Stimulated activated CD8-positive, alpha-beta memory T cell treated with anti-CD3 and anti-CD28 coated beads, Interleukin-4, amount 100 ng/mL, for 48 hours (primary cell): ENCODE data around the gene GABRP.
"Not testable (repeated sequence)": the region's sequence is repeated elsewhere in the genome, so short reads cannot be mapped to it uniquely, and the experiment has no call there.

Source experiments
- DNase-seq: peaks from one replicate; pipeline ENCODE4 v3.0.0-alpha.2; 2020

Gene GABRP

DNA sequence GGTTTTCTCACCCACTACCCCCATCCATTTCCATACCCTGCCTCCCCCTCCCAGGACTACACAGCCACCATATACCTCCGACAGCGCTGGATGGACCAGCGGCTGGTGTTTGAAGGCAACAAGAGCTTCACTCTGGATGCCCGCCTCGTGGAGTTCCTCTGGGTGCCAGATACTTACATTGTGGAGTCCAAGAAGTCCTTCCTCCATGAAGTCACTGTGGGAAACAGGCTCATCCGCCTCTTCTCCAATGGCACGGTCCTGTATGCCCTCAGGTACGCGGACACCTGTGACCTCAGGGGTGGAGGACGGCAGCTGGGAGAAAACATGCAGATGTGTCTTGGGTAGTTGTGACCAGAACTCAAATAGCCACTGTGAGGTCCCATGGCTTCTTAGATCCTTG is 11.6 kb downstream of the GABRP start:
- no peak for DNase-seq

DNA sequence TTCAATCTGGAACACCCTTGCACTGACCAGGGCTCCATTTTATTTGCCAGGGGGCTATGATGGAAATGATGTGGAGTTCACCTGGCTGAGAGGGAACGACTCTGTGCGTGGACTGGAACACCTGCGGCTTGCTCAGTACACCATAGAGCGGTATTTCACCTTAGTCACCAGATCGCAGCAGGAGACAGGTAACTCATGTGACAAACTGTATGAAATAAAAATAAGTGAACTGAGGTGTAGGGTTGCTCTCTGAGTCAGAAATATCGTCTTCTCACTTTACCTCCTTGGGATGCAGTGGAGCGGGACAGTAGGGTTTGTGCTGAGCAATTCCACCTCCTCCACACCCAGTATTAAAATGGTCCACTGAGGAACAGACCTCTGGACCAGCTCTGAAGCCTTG is 22.1 kb downstream of the GABRP start:
- no peak for DNase-seq

DNA sequence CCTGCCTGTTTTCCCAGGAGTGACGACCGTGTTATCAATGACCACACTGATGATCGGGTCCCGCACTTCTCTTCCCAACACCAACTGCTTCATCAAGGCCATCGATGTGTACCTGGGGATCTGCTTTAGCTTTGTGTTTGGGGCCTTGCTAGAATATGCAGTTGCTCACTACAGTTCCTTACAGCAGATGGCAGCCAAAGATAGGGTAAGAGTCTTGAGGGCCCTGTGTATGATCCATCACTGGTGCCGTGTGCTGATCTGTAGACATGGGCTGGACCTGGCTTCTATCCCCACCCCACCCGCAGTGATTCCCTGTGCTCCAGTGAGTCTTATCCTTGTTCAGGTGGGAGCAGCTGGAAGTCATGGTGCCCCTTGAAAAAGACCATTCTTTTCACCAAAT is 26.0 kb downstream of the GABRP start:
- no peak for DNase-seq

GRCh38 chr5:170811719-170812118 is 28.2 kb downstream of the GABRP start:
- DNase-seq: no peak

GRCh38 chr5:170813231-170813630 is 29.7 kb downstream of the GABRP start:
- DNase-seq: no peak

DNA sequence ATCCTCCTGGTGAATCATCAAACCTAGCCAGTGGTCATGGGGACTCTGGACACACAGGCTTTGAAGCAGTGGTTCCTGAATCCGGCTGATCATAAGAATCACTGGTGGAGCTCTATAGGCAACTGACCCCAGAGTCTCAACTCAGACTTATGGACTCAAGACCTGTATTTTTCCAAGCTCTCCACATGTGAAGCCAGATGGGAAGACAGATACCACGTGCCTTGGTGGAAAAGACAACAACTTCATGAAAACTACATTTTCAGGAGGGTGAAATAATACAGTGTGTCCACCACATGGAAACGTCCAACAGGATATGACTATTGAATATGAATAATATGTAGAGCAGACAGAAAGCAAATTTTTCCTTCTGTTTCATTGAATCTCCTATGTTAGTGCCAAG is 33.7 kb downstream of the GABRP start:
- no peak for DNase-seq

- DNase-seq: no peak
Measured at GRCh38 chr5:170818232-170818631, 34.7 kb downstream of the GABRP start.

- no peak for DNase-seq
Measured at GRCh38 chr5:170819824-170820223, 36.3 kb downstream of the GABRP start.

DNA sequence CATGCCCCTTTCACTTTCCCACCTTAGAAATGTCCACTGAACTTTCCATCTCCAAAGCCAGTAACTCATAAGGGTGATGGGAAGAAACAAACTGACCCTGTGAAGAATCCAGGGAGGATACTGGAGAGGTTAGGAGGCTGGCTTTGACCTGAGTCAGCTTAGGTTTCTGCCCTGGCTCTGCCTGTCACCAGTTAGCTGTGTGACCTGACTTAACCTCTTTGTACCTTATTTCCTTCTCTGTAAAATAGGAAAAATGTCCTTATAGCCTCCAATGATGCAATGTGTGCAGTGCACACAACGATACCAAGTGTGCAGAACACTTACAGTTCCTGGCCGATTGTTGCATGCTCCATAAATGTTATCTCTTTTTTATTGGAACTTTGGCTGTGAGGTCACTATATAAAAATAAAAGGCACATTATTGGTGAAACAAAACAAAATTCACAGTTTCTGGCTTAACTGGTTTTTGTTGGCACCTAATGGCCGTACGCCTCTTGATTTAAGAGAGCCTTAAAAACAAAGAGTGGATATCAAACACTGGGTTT is 37.8 kb downstream of the GABRP start:
- no peak for DNase-seq

- no peak for DNase-seq
Measured at GRCh38 chr5:170826117-170826516, 42.6 kb downstream of the GABRP start.

DNA sequence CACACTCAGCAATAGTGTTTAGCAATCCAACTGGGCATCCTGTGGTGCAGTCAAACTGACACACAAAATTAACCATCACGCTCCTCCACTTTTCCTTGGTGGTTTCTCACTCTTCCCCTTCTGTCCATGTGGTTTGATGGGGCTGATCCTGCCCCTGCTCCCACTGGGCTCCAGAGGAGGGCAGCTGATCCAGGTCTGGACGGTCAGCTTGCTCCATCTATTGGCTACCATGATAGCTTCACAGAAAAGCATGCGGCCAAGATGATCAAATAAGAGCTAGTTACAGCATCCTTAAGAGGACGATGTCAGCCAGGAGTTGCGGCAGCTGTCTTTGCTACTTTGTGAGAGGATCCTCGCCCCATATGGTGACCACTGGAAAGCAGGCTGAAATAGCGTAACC is 48.7 kb downstream of the GABRP start:
- no peak for DNase-seq

- not testable (repeated sequence) for DNase-seq
Measured at GRCh38 chr5:170833981-170834380, 50.5 kb downstream of the GABRP start.

DNA sequence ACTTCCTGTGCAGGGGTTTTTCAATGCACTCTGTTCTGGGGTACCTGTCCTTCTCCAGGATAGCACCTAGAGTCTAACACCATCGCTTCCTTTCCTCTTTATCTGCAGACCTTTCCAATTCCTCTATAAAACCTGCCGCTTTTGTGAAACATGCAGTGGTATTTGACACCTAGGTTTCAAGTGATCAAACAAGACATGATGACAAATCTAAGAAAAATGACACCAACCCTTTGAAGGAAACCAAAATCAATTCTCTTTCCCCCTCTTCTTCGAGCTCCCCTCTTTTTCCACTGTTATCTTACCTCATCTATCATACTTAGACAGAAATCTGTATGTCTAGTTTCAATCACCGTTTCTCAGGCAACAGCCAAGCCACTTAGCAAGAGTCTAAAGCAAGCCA is 52.7 kb downstream of the GABRP start:
- no peak for DNase-seq

DNA sequence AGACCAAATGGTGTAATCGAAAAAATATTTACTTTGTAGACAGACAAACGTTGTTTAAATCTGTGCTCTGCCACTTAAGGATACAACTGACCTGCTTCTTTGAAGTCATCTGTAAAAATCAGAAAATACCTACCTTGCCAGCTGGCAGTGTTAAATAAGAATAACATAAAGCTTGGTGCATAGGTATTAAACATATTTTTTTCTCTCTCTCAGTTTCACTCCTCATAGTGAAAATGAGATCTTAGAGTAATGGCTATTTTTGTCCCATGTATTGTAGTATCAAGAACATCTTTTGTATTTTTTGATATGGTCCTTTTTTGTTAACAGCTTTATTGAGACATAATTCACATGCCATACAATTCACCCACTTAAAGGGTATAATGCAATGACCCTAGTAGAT is 60.3 kb downstream of the GABRP start:
- no peak for DNase-seq

DNA sequence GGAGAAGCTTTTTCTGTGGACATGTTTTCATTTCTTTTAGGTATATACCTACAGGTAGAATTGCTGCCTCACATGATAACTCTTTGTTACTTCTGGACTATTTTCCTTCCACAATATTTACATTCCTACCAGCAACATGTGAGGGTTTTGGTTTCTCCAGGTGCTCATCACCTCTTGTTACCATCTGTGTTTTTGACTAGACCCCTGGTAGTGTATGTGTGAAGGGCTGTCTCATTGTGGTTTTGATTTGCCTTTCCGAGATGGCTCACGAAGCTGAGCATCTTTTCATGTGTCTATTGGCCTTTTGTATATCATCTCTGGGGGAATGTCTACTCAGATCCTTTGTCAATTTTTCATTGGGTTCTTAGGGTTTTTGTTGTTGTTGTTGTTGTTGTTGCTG is 61.1 kb downstream of the GABRP start:
- no peak for DNase-seq

DNA sequence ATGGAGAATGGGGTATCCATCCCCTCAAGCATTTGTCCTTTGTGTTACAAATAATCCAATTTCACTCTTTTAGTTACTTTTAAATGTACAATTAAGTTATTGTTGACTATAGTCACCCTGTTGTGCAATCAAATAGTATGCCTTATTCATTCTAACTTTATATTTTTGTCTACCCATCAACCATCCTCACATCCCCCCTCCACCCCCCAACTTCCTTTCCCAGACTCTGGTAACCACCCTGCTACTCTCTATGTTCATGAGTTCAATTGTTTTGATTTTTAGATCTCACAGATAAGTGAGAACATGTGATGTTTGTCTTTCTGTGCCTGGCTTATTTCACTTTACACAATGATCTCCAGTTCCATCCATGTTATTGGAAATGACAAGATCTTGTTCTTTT is 62.9 kb downstream of the GABRP start:
- DNase-seq: no peak

GRCh38 chr5:170846846-170847245 is 63.3 kb downstream of the GABRP start:
- DNase-seq: no peak

DNA sequence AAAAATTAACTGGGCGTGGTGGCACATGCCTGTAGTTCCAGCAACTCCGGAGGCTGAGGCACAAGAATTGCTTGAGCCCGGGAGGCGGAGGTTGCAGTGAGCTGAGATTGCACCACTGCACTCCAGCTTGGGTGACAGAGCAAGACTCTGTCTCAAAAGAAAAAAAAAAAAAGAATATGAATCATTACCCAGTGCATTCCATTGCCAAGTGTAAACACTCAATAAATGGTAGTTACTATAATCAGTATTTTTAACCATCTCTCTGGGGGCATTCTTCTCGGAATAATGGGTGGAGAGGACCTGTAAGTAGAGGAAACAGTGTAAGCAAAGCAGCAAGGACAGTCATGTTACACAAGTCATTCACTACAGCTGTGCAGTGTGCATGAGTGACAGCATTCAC is 64.5 kb downstream of the GABRP start:
- DNase-seq: no peak

DNA sequence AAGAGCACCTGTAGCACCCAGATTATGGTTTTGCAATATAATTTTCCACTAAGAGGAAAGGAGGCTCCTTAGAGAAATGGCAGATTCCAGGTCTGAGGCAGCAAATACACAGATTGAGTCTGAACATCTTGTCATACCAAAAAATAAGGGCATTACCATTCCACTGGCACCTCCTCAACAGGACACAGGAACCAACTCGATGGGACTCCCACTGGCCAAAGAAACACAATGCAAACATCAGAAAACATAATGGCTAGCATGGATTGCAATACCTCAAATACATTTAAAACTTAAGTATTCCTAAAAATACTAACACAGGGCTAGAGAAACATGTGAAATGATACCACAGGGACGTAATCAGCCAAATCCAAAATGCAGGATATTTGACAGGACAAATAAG is 65.8 kb downstream of the GABRP start:
- DNase-seq: no peak

- no peak for DNase-seq
Measured at GRCh38 chr5:170854566-170854965, 71.0 kb downstream of the GABRP start.

- no peak for DNase-seq
Measured at GRCh38 chr5:170857066-170857465, 73.5 kb downstream of the GABRP start.

- DNase-seq: no peak
Measured at GRCh38 chr5:170860415-170860814, 76.9 kb downstream of the GABRP start.

- DNase-seq: no peak
Measured at GRCh38 chr5:170860818-170861666, 77.5 kb downstream of the GABRP start.

DNA sequence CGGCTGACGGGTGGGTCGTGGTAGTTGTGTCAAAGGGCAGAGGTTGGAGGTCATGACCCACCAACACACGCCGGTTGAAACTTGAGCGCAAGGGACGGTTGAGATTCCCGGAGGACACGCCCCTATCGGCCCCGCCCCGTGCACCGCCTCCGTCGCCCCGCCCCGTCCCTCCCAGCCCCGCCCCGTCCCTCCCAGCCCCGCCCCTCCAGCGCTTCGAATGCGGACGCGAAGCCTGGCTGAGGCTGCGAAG is 78.1 kb downstream of the GABRP start:
- no peak for DNase-seq
